A673 (cell line): ENCODE results near the gene DUSP1. TPM values are rescaled to one million over a fixed set of nuclear protein-coding genes. Genes with fewer than 3 reads are reported as not detected.

ENCODE experiments used
- BruUV-seq: library from RNA; stranded (reverse); fragments of 400-500 nt; replicated peaks from 2 replicates; lab custom pipeline; 2021; lab: Mats Ljungman, UMichigan
- CTCF ChIA-PET: fragments of 300-600 bp; sonication (Branson Sonifier 250); formaldehyde crosslinking; loops from one replicate; lab custom pipeline; 2022; ENCODE audit warnings: antibody characterized with exemption; lab: Charles Lee
- POLR2A ChIA-PET: fragments of 300-600 bp; sonication (Branson Sonifier 250); formaldehyde crosslinking; loops from one replicate; lab custom pipeline; 2022; ENCODE audit warnings: antibody characterized with exemption; ENCODE audit not compliant: low non-redundant PET; lab: Charles Lee
- DNase-seq: peaks from one replicate; pipeline ENCODE4 v3.0.0-alpha.2; 2015; ENCODE audit warnings: low spot score
- H3K27ac ChIP-seq: fragments of 200-600 bp; sonication (generic); 2 replicates; pipeline ENCODE4 v1.5.1; 2016; ENCODE audit warnings: mixed run types, low read depth, mild to moderate bottlenecking, mixed read lengths, antibody characterized with exemption, low read length; ENCODE audit not compliant: poor library complexity, severe bottlenecking
- H3K27me3 ChIP-seq: fragments of 200-600 bp; sonication (generic); replicated peaks from 2 replicates; pipeline ENCODE4 v1.6.1; 2017; ENCODE audit warnings: mixed run types, low read depth, mild to moderate bottlenecking, mixed read lengths, antibody characterized with exemption, low read length; ENCODE audit not compliant: insufficient read depth, poor library complexity
- H3K36me3 ChIP-seq: fragments of 200-600 bp; sonication (generic); 2 replicates; pipeline ENCODE4 v1.6.1; 2016; ENCODE audit warnings: mixed run types, mild to moderate bottlenecking, mixed read lengths, antibody characterized with exemption, low read length; ENCODE audit not compliant: insufficient read depth, poor library complexity, severe bottlenecking
- H3K4me1 ChIP-seq: fragments of 200-600 bp; sonication (generic); 2 replicates; pipeline ENCODE4 v1.6.1; 2017; ENCODE audit warnings: mixed run types, mild to moderate bottlenecking, mixed read lengths, antibody characterized with exemption, low read length; ENCODE audit not compliant: insufficient read depth, poor library complexity, severe bottlenecking
- H3K4me3 ChIP-seq: fragments of 200-600 bp; sonication (generic); 2 replicates; pipeline ENCODE4 v1.5.1; 2016; ENCODE audit warnings: low read depth, mixed run types, mild to moderate bottlenecking, mixed read lengths, low read length; ENCODE audit not compliant: poor library complexity, severe bottlenecking
- H3K9me3 ChIP-seq: fragments of 200-600 bp; sonication (generic); 2 replicates; pipeline ENCODE4 v1.6.1; 2016; ENCODE audit warnings: mixed run types, low read depth, mild to moderate bottlenecking, mixed read lengths, antibody characterized with exemption, low read length; ENCODE audit not compliant: poor library complexity, severe bottlenecking
- CTCF ChIP-seq: fragments of 300-800, 200-600 bp; sonication (generic); conservative IDR thresholded peaks from 2 replicates; pipeline ENCODE4 v1.5.1; 2017; ENCODE audit warnings: low read depth, mild to moderate bottlenecking, antibody characterized with exemption, low read length, moderate library complexity, mixed read lengths
- EZH2 ChIP-seq: fragments of 200-600 bp; sonication (generic); IDR thresholded peaks from 2 replicates; pipeline ENCODE4 v1.6.1; 2017; ENCODE audit warnings: borderline replicate concordance, low read depth, mild to moderate bottlenecking, mixed read lengths, antibody characterized with exemption, low read length; ENCODE audit not compliant: poor library complexity, severe bottlenecking
- intact Hi-C: fragments of 100-400 bp; cut with micrococcal nuclease; formaldehyde crosslinking; loops from one replicate; pipeline ENCODE4 v1.10.0; 2022; ENCODE audit not compliant: unreplicated experiment
- total RNA-seq: library from RNA; stranded (reverse); gene quantifications from 2 replicates; pipeline ENCODE4 v1.2.3, GENCODE V29; 2021

The DUSP1 gene
- total RNA-seq, 1 experiment from 2014 or later = 13.1 TPM

GRCh38 chr5:172744123-172745104 lies 26.6 kb downstream of the DUSP1 start:
- Histone ChIP-seq H3K4me3 (no peak overlapping the region), H3K4me1 (peaks cover 10% of the 10 kb centered on the region), H3K27ac (no peak overlapping the region), H3K27me3 (no peaks in the 10 kb centered on the region), H3K9me3 (no peaks in the 10 kb centered on the region), H3K36me3 (no peaks in the 10 kb centered on the region)
- intact Hi-C loops = no loop called here
- DNase-seq = no peak
- BruUV-seq = no TSS peak
- ChIA-PET CTCF (no interaction called here), POLR2A (no interaction called here)
- TF ChIP-seq CTCF (no peak), EZH2 (no peak)

- TF ChIP-seq EZH2 (no peak), CTCF (no peak)
- no peak for DNase-seq
- no TSS peak for BruUV-seq
- H3K4me1 ChIP-seq = peaks cover 10% of the 10 kb centered on the region
- intact Hi-C loops = no loop called here
- H3K4me3 ChIP-seq = no peak overlapping the region
- no peaks in the 10 kb centered on the region for H3K27me3 ChIP-seq
- no peaks in the 10 kb centered on the region for H3K9me3 ChIP-seq
- POLR2A ChIA-PET = no interaction called here
- CTCF ChIA-PET = no interaction called here
- no peaks in the 10 kb centered on the region for H3K36me3 ChIP-seq
- H3K27ac ChIP-seq = no peak overlapping the region
These were observed 27.7 kb downstream of the DUSP1 start for GRCh38 chr5:172743112-172743959.

- H3K27ac ChIP-seq = peak overlapping the region; percentile 59
- peaks cover 10% of the 10 kb centered on the region for H3K4me1 ChIP-seq
- no TSS peak for BruUV-seq
- H3K9me3 ChIP-seq = no peaks in the 10 kb centered on the region
- H3K4me3 ChIP-seq = no peak overlapping the region
- TF ChIP-seq EZH2 (no peak), CTCF (no peak)
- no peaks in the 10 kb centered on the region for H3K36me3 ChIP-seq
- POLR2A ChIA-PET = interaction anchor here (0.6 kb wide), 1 partner anchor 113 kb away, joined by 3 read pairs; no protein-coding TSS in a partner anchor
- CTCF ChIA-PET = interaction anchor here (1.1 kb wide), 1 partner anchor 31 kb away, joined by 4 read pairs; no protein-coding TSS in a partner anchor
- DNase-seq = no peak
- intact Hi-C loops = no loop called here
- H3K27me3 ChIP-seq = no peaks in the 10 kb centered on the region
These were observed 29.8 kb downstream of the DUSP1 start for GRCh38 chr5:172741206-172741582.
